ENCODE data around the gene NCF2. TPM values are rescaled to one million over a fixed set of nuclear protein-coding genes. Genes with fewer than 3 reads are reported as not detected.
"Not testable (repeated sequence)": the region's sequence is repeated elsewhere in the genome, so short reads cannot be mapped to it uniquely, and the experiment has no call there.

Gene NCF2
- 5.8 TPM for total RNA-seq
- long read RNA-seq, partial matches to known transcripts = 3 of 7 reads
- long read RNA-seq, other reads (novel, unspliced or antisense) = 2 of 7 reads

GRCh38 chr1:183590244-183591191 lies at the start of gene NCF2:
TSS of gene NCF2 (minus strand) at chr1:183590459. CDS start at chr1:183590329, 130 bp downstream.
- DNase-seq (no peak), ATAC-seq (peak; percentile 85)
- intact Hi-C loops (cut with micrococcal nuclease) = no loop called here

- intact Hi-C loops (cut with micrococcal nuclease) = no loop called here
- DNase-seq (no peak), ATAC-seq (no peak)
Measured at GRCh38 chr1:183638649-183639387, 48.6 kb upstream of the NCF2 start.

DNA sequence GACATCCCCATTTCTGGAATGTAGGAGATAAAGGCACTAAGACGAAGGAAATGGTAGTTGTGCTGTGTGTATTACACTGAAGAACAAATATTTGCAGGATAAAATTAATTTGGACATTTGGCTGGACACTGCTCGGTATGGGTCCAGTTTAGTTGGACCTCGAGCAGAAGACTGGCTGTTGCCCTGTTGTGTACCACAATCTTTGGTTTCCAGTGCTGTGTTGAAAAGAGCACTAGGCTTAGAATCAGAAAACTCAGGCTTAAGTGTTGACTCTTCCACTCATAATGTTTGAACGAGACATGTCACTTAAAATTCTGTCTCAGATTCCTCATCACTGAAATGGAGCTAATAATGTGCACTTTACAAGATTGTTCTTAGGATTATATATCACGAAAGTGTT lies 46.5 kb upstream of the NCF2 start:
- ATAC-seq (no peak), DNase-seq (no peak)
- intact Hi-C loops (cut with micrococcal nuclease) = no loop called here

- ATAC-seq (no peak), DNase-seq (no peak)
- intact Hi-C loops (cut with micrococcal nuclease) = no loop called here
Measured at GRCh38 chr1:183636334-183636682, 46.0 kb upstream of the NCF2 start.

DNA sequence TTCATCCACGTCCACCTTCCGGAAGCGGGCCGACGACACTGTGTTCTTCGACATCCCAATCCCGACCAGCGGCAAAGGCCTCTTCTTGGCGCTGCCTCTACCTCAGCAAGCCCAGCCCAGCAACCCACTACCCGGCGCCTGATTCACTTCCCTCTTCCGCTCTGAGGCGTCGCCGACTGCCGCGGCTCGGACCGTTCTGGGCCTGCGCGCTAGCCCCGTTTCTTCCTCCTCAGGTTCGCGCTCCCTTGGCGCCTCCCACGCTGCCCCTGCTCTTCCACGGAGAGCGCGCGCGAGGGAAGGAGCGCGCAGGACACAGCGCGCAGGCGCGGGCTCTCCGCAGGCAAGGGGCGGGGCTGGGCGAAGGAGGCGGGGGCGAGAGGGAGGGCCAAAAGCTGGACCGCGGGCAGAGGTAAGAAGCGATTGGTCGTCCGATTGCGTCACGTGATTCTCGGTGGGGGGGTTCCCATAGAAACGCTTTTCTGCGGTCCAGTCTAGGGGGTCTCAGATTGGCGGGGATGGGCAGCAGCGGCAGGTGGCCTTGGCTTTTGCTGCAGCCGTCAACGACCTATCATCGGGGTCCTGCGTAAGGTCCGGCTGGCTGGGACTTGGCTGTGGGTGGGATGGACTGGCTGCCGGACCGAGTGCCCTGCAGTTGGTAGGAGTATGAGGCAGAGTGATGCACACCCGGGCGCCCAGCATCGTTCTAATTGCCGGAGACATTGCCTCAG lies 45.5 kb upstream of the NCF2 start, which contains the start of gene ARPC5:
TSS of gene ARPC5 (minus strand) at position 178 of the 728 bp plus-strand sequence. CDS start at position 54, 124 bp downstream.
- intact Hi-C loops (cut with micrococcal nuclease) = no loop called here
- ATAC-seq (peak; percentile 95), DNase-seq (peak; percentile 98)

GRCh38 chr1:183635099-183635605 lies 44.9 kb upstream of the NCF2 start:
- DNase-seq (peak; percentile 55), ATAC-seq (peak; percentile 46)
- intact Hi-C loops (cut with micrococcal nuclease) = no loop called here

DNA sequence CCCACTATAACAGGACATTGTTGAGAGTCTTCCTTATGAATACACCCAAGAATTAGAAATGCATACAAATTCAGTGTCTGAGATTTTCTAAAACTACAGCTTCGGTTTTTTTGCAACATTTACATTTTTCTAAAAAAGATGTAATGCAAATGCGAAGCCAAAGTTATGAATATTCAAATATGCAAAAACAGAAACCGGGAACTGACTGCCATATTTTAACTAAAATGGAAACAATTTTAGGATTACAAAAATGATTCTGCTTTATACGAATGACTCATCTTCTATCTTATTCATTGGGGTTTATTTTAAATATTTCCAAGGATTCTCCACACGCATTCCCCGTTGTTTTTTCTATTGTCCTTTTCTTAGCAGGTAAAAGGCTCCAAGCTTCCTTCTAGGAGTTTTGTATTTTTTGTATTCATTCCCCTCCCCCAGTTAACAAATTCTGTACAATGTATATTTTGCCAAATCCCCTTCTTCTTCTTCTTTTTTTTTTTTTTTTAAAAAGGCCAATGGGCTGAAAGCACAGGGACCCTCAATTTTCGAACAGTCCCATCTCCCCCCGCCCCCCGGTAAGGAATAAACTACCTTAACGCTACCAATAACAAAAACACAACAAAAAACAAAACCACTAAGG lies 44.3 kb upstream of the NCF2 start:
- no peak for ATAC-seq
- DNase-seq = no peak
- intact Hi-C loops (cut with micrococcal nuclease) = no loop called here

- DNase-seq (no peak), ATAC-seq (no peak)
- intact Hi-C loops (cut with micrococcal nuclease) = no loop called here
Measured at GRCh38 chr1:183633676-183634343, 43.6 kb upstream of the NCF2 start.

DNA sequence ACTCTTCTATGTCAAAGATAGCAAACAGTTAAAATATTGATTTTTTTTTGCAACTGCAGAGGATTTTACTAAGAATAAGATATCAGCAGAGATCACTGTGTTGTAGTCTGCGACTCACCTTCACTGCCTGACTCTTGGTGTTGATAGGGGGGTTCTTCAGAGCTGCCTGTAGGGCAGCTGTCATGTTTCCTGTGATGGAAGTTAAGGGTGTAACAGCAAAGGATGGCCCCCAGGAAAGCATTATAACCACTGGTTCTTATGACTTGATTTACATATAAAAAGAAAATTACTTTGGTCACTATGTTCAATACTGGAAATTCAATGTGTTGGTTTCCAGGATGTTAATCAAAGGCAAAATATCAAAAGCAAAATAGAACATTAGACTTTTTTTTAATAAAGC lies 42.7 kb upstream of the NCF2 start:
- intact Hi-C loops (cut with micrococcal nuclease) = no loop called here
- ATAC-seq (no peak), DNase-seq (no peak)

- intact Hi-C loops (cut with micrococcal nuclease) = no loop called here
- DNase-seq = no peak
- ATAC-seq = no peak
Measured at GRCh38 chr1:183632114-183632513, 41.9 kb upstream of the NCF2 start.

GRCh38 chr1:183630748-183631147 lies 40.5 kb upstream of the NCF2 start:
- ATAC-seq (peak; percentile 11), DNase-seq (no peak)
- intact Hi-C loops (cut with micrococcal nuclease) = no loop called here

DNA sequence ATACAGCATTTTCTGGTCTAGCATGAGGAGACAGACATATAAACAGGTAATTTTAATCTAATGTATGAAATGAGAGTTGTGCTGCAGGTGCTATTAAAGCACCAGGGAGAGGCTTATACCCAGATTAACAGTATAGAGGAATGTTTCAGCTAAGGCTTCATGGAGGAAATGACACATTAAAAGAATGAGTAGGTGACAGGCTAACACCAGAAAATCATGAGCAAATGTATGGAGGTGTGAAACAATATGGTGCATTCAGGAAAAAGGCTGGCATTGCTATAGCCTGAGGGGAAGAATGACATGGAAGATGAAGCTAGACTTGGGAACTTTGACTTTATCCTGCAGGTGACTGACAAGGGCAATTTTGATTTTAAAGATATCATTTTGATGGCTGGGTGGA lies 38.3 kb upstream of the NCF2 start:
- no peak for ATAC-seq
- DNase-seq = no peak
- intact Hi-C loops (cut with micrococcal nuclease) = no loop called here

DNA sequence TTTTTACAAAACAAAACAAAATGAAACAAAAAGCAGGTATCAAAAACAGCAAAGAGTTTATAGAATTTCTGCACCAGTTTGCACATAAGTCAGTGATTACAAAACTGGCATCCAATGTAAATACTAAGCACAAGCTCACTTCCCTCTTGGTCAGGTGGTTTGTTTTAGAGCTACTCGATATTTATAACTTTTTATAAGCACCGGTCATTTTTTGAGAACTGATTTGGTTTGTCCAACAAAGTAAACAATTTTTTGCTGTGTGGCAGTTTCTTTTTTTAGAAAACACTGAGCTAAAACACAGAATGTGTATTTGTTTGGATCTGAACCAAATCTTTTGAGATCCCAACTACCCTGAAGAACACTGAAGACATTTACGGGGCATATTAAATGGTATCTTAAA lies 36.0 kb upstream of the NCF2 start:
- ATAC-seq; DNase-seq; intact Hi-C loops (cut with micrococcal nuclease): not testable (repeated sequence)

- intact Hi-C loops (cut with micrococcal nuclease) = no loop called here
- no peak for DNase-seq
- peak; percentile 90 for ATAC-seq
Measured at GRCh38 chr1:183622884-183623785, 32.9 kb upstream of the NCF2 start.

DNA sequence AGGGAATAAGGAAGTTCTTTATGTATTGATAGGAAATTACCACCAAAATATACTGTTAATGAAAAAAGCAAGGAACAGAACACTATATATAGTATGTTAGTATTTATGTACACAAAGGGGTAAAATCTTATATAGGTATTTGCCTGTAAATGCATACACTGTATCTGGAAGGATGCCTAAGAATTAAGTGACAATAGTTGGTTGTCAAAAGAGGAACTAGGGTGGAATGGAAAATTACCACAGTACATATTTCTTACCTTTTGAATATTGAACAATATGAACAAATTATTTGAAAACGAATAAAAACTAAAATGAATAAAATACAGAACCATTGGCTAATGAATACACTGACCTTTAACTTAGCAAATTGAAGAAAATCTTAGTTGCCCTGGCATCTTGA lies 31.8 kb upstream of the NCF2 start:
- DNase-seq = no peak
- no peak for ATAC-seq
- intact Hi-C loops (cut with micrococcal nuclease) = no loop called here

DNA sequence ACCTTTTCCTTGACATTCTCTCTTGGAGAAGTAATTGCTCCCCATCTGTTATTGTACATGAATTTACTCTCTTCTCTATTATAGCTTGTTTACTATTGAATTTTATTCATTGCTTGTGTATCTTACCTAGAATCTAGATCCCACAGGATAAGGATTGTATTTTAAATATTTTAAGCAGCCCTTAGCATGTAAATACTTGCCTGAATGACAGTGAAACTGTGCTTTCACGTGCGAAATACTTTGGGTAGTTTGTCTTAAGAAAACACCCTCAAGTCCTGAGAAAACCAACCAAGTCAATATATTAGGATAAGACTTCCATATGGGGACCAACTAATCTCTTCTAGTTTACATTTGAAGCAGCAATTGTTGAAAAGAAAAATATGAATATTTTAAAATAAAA lies 30.1 kb upstream of the NCF2 start:
- intact Hi-C loops (cut with micrococcal nuclease) = no loop called here
- ATAC-seq (no peak), DNase-seq (no peak)

DNA sequence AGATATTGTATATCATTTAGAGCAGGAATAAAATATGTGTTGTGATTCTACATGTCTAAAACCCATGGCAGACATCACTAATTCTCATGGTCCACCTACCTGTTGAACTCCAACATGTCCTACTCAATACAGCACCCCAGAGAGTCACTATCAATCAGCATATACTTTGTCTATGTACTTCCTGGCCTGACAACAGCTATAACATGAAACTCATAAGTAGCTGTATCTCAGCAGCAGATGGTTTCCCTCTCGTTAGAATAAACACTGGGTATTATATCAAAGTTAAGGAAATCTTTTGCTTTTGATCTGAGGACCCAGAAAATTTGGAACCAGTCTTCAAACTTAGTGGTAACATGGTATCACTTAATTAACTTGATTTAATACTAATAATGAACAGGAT lies 29.5 kb upstream of the NCF2 start:
- no peak for DNase-seq
- intact Hi-C loops (cut with micrococcal nuclease) = no loop called here
- no peak for ATAC-seq
